ENCODE results near the gene NELFCD. TPM values are rescaled to one million over a fixed set of nuclear protein-coding genes. Genes with fewer than 3 reads are reported as not detected.
A peak's percentile ranks its signal among the peaks of the same experiment; 100 is the strongest.

The NELFCD gene
- total RNA-seq, 1 donor, result 46.7 TPM

GRCh38 chr20:59018817-59019216 is 37.8 kb downstream of the NELFCD start:
- TF ChIP-seq CTCF (IDR thresholded peaks at IDR 0.05; ENCODE audit: extremely low read depth, low read depth, low read length), result no peak
- no peak overlapping the region for H3K4me2 ChIP-seq (ENCODE audit: insufficient read depth, low read length)

GRCh38 chr20:59019217-59019616 is 38.2 kb downstream of the NELFCD start, which contains the start of gene TUBB1:
Gene TUBB1 (plus strand): TSS chr20:59019429. CDS start chr20:59019523, 94 bp downstream.
- Histone ChIP-seq H3K4me2 (ENCODE audit: insufficient read depth, low read length) (no peak within 1 kb of the TSS), H3K4me1 (ENCODE audit: insufficient read depth, low read length) (peaks cover 17% of the 10 kb centered on the region), H3K36me3 (ENCODE audit: insufficient read depth, low read length) (peaks cover 7% of the 10 kb centered on the region), H3K4me3 (ENCODE audit: insufficient read depth, low read length) (no peak within 1 kb of the TSS), H3K27ac (ENCODE audit: low read depth, low read length) (no peak within 1 kb of the TSS), H3K9me3 (ENCODE audit: low read depth, low read length) (no peaks in the 10 kb centered on the region), H2AFZ (ENCODE audit: low read length) (no peak within 1 kb of the TSS), H4K20me1 (ENCODE audit: insufficient read depth, low read length) (no peaks in the 10 kb centered on the region), H3K27me3 (ENCODE audit: insufficient read depth, low read length) (no peaks in the 10 kb centered on the region), H3K79me2 (ENCODE audit: insufficient read depth, low read length) (peaks cover 9% of the 10 kb centered on the region)
- DNase-seq (ENCODE audit: insufficient read length, low spot score, missing footprints), result no peak
- no peak for TF ChIP-seq CTCF (IDR thresholded peaks at IDR 0.05; ENCODE audit: extremely low read depth, low read depth, low read length)

More at GRCh38 chr20:59018817-59019216, 37.8 kb downstream of the NELFCD start:
- Histone ChIP-seq H2AFZ (ENCODE audit: low read length) (no peak overlapping the region), H3K4me3 (ENCODE audit: insufficient read depth, low read length) (no peak overlapping the region), H3K9me3 (ENCODE audit: low read depth, low read length) (no peaks in the 10 kb centered on the region), H3K36me3 (ENCODE audit: insufficient read depth, low read length) (peaks cover 5% of the 10 kb centered on the region), H4K20me1 (ENCODE audit: insufficient read depth, low read length) (no peaks in the 10 kb centered on the region), H3K4me1 (ENCODE audit: insufficient read depth, low read length) (peaks cover 21% of the 10 kb centered on the region), H3K79me2 (ENCODE audit: insufficient read depth, low read length) (peaks cover 5% of the 10 kb centered on the region), H3K27me3 (ENCODE audit: insufficient read depth, low read length) (no peaks in the 10 kb centered on the region), H3K27ac (ENCODE audit: low read depth, low read length) (no peak overlapping the region)
- no peak for DNase-seq (ENCODE audit: insufficient read length, low spot score, missing footprints)

- Histone ChIP-seq H3K27ac (ENCODE audit: low read depth, low read length) (peak overlapping the region; percentile 23), H2AFZ (ENCODE audit: low read length) (no peak overlapping the region)
Observed at GRCh38 chr20:59020938-59021551, 40.0 kb downstream of the NELFCD start.

More at GRCh38 chr20:59020938-59021551, 40.0 kb downstream of the NELFCD start:
- Histone ChIP-seq H3K9me3 (ENCODE audit: low read depth, low read length) (no peaks in the 10 kb centered on the region), H4K20me1 (ENCODE audit: insufficient read depth, low read length) (peaks cover 10% of the 10 kb centered on the region), H3K4me1 (ENCODE audit: insufficient read depth, low read length) (peaks cover 10% of the 10 kb centered on the region), H3K27me3 (ENCODE audit: insufficient read depth, low read length) (no peaks in the 10 kb centered on the region), H3K4me3 (ENCODE audit: insufficient read depth, low read length) (peak overlapping the region; percentile 2), H3K4me2 (ENCODE audit: insufficient read depth, low read length) (peak overlapping the region; percentile 53), H3K79me2 (ENCODE audit: insufficient read depth, low read length) (peaks cover 28% of the 10 kb centered on the region), H3K36me3 (ENCODE audit: insufficient read depth, low read length) (peaks cover 25% of the 10 kb centered on the region)
- DNase-seq (ENCODE audit: insufficient read length, low spot score, missing footprints), result no peak
- TF ChIP-seq CTCF (IDR thresholded peaks at IDR 0.05; ENCODE audit: extremely low read depth, low read depth, low read length), result no peak

Data from osteoblast (primary cell).